Panc1 (cell line): Measurements from ENCODE around the gene PRRX1. TPM values are rescaled to one million over a fixed set of nuclear protein-coding genes. Genes with fewer than 3 reads are reported as not detected.

ENCODE experiments used
- ATAC-seq: fragments of 200-7000 bp; cut with Tn5 transposase; 2 replicates; pipeline ENCODE4 v1.9.1; 2020; ENCODE audit warnings: mild to moderate bottlenecking, moderate library complexity
- BruUV-seq: library from RNA; stranded (reverse); fragments of 400-500 nt; replicated peaks from 2 replicates; lab custom pipeline; 2021; lab: Mats Ljungman, UMichigan
- CTCF ChIA-PET: fragments of 300-600 bp; sonication (Branson Sonifier 250); formaldehyde crosslinking; loops from one replicate; lab custom pipeline; 2022; ENCODE audit warnings: antibody characterized with exemption; lab: Charles Lee
- POLR2A ChIA-PET: fragments of 300-600 bp; sonication (Branson Sonifier 250); formaldehyde crosslinking; loops from one replicate; lab custom pipeline; 2022; ENCODE audit warnings: antibody characterized with exemption; lab: Charles Lee
- DNase-seq: peaks from one replicate; pipeline ENCODE4 v3.0.0-alpha.2; 2010; ENCODE audit warnings: low read depth, low spot score
- H3K27ac ChIP-seq: 2 replicates; pipeline ENCODE4 v1.5.1; 2011; ENCODE audit warnings: mild to moderate bottlenecking, low read length, inconsistent platforms
- H3K27me3 ChIP-seq: fragments of 200-500 bp; sonication (Bioruptor generic); 2 replicates; pipeline ENCODE4 v1.6.0; 2014; ENCODE audit warnings: low read length, inconsistent platforms; ENCODE audit not compliant: control insufficient read depth, insufficient read depth
- H3K36me3 ChIP-seq: fragments of 200-500 bp; sonication (Bioruptor generic); 2 replicates; pipeline ENCODE4 v1.5.1; 2014; ENCODE audit warnings: inconsistent platforms, mild to moderate bottlenecking, low read length, moderate library complexity; ENCODE audit not compliant: control insufficient read depth, insufficient read depth
- H3K4me1 ChIP-seq: 2 replicates; pipeline ENCODE4 v1.5.1; 2011; ENCODE audit warnings: inconsistent platforms, mild to moderate bottlenecking, low read length, moderate library complexity; ENCODE audit not compliant: control insufficient read depth, insufficient read depth
- H3K4me3 ChIP-seq, 2 experiments: 2 replicates each; pipeline ENCODE4 v1.5.1; 2011 to 2012; ENCODE audit warnings: low read depth in 2 of 2, low read length in 2 of 2, mild to moderate bottlenecking in 2 of 2, inconsistent platforms in 1 of 2, moderate library complexity in 1 of 2
- H3K9me3 ChIP-seq: fragments of 200-500 bp; sonication (Bioruptor generic); 2 replicates; pipeline ENCODE4 v1.5.1; 2014; ENCODE audit warnings: low read depth, mild to moderate bottlenecking, inconsistent platforms, low read length, moderate library complexity; ENCODE audit not compliant: control insufficient read depth, insufficient read depth
- CTCF ChIP-seq: fragments of 450-650 bp; IDR thresholded peaks from 2 replicates; pipeline ENCODE4 v1.5.1; 2017; ENCODE audit warnings: mild to moderate bottlenecking
- POLR2AphosphoS5 ChIP-seq: IDR thresholded peaks from 2 replicates; pipeline ENCODE4 v1.6.1; 2012; ENCODE audit warnings: mild to moderate bottlenecking, low read depth, low read length, moderate library complexity
- REST ChIP-seq, 2 experiments: IDR thresholded peaks; 2 replicates each; pipeline ENCODE4 v1.6.1; 2011 to 2012; ENCODE audit warnings: low read depth in 2 of 2, control low read depth in 1 of 2, low read length in 1 of 2, mild to moderate bottlenecking in 1 of 2, moderate library complexity in 1 of 2; ENCODE audit not compliant: insufficient read depth in 1 of 2
- SIN3A ChIP-seq: IDR thresholded peaks from 2 replicates; pipeline ENCODE4 v1.6.1; 2012; ENCODE audit warnings: low read depth, mild to moderate bottlenecking, low read length, moderate library complexity, borderline replicate concordance; ENCODE audit not compliant: insufficient read depth
- TCF7L2 ChIP-seq: IDR thresholded peaks from 2 replicates; pipeline ENCODE4 v1.6.1; 2011; ENCODE audit warnings: mild to moderate bottlenecking, low read depth, low read length, inconsistent platforms
- in situ Hi-C: cut with HindIII; loops from 2 replicates; pipeline ENCODE4 v1.10.0; 2016; ENCODE audit warnings: low sequenced_read_pairs, low pct_unique_long_range_greater_than_20kb
- intact Hi-C: fragments of 100-400 bp; cut with micrococcal nuclease; formaldehyde crosslinking; loops from one replicate; pipeline ENCODE4 v1.10.0; 2022; ENCODE audit not compliant: unreplicated experiment
- total RNA-seq: library from RNA; stranded (reverse); gene quantifications from one replicate; pipeline ENCODE4 v1.2.1, GENCODE V29; 2021; ENCODE audit not compliant: unreplicated experiment

Gene PRRX1
- total RNA-seq, 1 experiment from 2014 or later = 0.69 TPM

- TF ChIP-seq POLR2AphosphoS5 (no peak), TCF7L2 (no peak), CTCF (no peak), SIN3A (no peak)
- H3K27ac ChIP-seq = no peak overlapping the region
- no peak for DNase-seq
- no peaks in the 10 kb centered on the region; the same call in 1 of the 2 replicates for H3K36me3 ChIP-seq
- H3K4me1 ChIP-seq = peaks cover 3% of the 10 kb centered on the region; the same call in 1 of the 2 replicates
- ATAC-seq = no peak
- ChIA-PET CTCF (interaction anchor here (0.9 kb wide), 1 partner anchor 288 kb away, joined by 3 read pairs; no protein-coding TSS in a partner anchor), POLR2A (no interaction called here)
- no peaks in the 10 kb centered on the region for H3K27me3 ChIP-seq
- H3K4me3 ChIP-seq = no peak overlapping the region
- intact Hi-C loops = no loop called here
- BruUV-seq = no TSS peak
- in situ Hi-C loops = no loop called here
- H3K9me3 ChIP-seq = no peaks in the 10 kb centered on the region
These were observed 39.7 kb downstream of the PRRX1 start for GRCh38 chr1:170703591-170703990.

GRCh38 chr1:170704256-170704655 lies 40.3 kb downstream of the PRRX1 start:
- ATAC-seq = no peak
- in situ Hi-C loops = no loop called here
- CTCF ChIA-PET = interaction anchor here (0.9 kb wide), 1 partner anchor 289 kb away, joined by 3 read pairs; no protein-coding TSS in a partner anchor
- intact Hi-C loops = no loop called here
- Histone ChIP-seq H3K27me3 (no peaks in the 10 kb centered on the region), H3K4me1 (peaks cover 3% of the 10 kb centered on the region; the same call in 1 of the 2 replicates), H3K36me3 (no peaks in the 10 kb centered on the region; the same call in 1 of the 2 replicates), H3K27ac (no peak overlapping the region), H3K4me3 (no peak overlapping the region), H3K9me3 (no peaks in the 10 kb centered on the region)
- no TSS peak for BruUV-seq
- POLR2A ChIA-PET = no interaction called here
- TF ChIP-seq REST (IDR thresholded peaks at IDR 0.05; ENCODE audit: insufficient read depth in 1 of 2, low read depth in 2 of 2, low read length in 1 of 2) (no peak), TCF7L2 (no peak), POLR2AphosphoS5 (no peak), CTCF (no peak), SIN3A (no peak)
- DNase-seq = no peak
